GM12891 (cell line): Measurements from ENCODE around the gene DCDC2.
"Not testable (repeated sequence)": the region's sequence is repeated elsewhere in the genome, so short reads cannot be mapped to it uniquely, and the experiment has no call there.

Experiments
- POLR2A ChIP-seq: IDR thresholded peaks from 2 replicates; pipeline ENCODE4 v1.6.1; 2011; ENCODE audit warnings: low read depth, low read length, control low read depth
- SPI1 ChIP-seq: IDR thresholded peaks from 2 replicates; pipeline ENCODE4 v1.6.1; 2011; ENCODE audit warnings: low read depth, low read length, control low read depth

DNA sequence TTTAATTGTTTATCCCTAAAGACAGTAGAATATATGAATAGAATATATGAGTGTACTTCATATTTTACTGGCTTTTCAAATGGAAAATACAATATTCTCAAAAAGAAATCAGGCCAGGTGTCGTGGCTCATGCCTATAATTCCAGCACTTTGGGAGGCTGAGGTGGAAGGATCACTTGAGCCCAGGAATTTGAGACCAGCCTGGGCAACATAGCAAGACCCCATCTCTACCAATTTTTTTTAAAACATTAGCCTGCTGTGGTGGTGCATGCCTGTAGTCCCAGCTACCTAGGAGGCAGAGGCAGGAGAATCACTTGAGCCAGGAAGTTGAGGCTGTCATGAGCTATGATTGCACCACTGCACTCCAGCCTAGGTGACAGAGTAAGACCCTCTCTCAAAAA lies 116.1 kb downstream of the DCDC2 start:
- not testable (repeated sequence) for TF ChIP-seq POLR2A, SPI1
